Measurements from ENCODE around the gene CSTF3.

- TF ChIP-seq, protein P1, sequence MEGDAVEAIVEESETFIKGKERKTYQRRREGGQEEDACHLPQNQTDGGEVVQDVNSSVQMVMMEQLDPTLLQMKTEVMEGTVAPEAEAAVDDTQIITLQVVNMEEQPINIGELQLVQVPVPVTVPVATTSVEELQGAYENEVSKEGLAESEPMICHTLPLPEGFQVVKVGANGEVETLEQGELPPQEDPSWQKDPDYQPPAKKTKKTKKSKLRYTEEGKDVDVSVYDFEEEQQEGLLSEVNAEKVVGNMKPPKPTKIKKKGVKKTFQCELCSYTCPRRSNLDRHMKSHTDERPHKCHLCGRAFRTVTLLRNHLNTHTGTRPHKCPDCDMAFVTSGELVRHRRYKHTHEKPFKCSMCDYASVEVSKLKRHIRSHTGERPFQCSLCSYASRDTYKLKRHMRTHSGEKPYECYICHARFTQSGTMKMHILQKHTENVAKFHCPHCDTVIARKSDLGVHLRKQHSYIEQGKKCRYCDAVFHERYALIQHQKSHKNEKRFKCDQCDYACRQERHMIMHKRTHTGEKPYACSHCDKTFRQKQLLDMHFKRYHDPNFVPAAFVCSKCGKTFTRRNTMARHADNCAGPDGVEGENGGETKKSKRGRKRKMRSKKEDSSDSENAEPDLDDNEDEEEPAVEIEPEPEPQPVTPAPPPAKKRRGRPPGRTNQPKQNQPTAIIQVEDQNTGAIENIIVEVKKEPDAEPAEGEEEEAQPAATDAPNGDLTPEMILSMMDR (IDR thresholded peaks at IDR 0.05; ENCODE audit: low read depth, low read length, poor library complexity, severe bottlenecking) = no peak
- TF ChIP-seq EZH2phosphoT487 (IDR thresholded peaks at IDR 0.05; ENCODE audit: borderline replicate concordance, low read length) = no peak
These were observed 21.1 kb upstream of the CSTF3 start for GRCh38 chr11:33182246-33182878.

Measured in DOHH2 (cell line).